A549 (cell line): ENCODE data around the gene PDE1C. TPM values are rescaled to one million over a fixed set of nuclear protein-coding genes. Genes with fewer than 3 reads are reported as not detected.

Experiments used
- ATAC-seq, 2 experiments: fragments of 200-7000 bp in 1 of 2; fragments of >200 bp in 1 of 2; cut with Nextera tagmentation in 1 of 2; cut with Tn5 transposase in 1 of 2; 3 replicates each; pipeline versions ENCODE4 v1.8.0 to v1.9.1; 2018 to 2020; ENCODE audit warnings: mild to moderate bottlenecking in 1 of 2, moderate library complexity in 1 of 2
- CTCF ChIA-PET: fragments of 300-600 bp; sonication (Branson Sonifier 250); formaldehyde crosslinking; extraction: SDS; loops from one replicate; lab custom pipeline; 2021; ENCODE audit warnings: antibody characterized with exemption, inconsistent platforms; lab: Yijun Ruan, JAX
- POLR2A ChIA-PET: fragments of 350-600 bp; formaldehyde crosslinking; extraction: SDS; loops from one replicate; lab custom pipeline; 2021; ENCODE audit warnings: antibody characterized with exemption, inconsistent platforms; lab: Yijun Ruan, JAX
- DNase-seq, 2 experiments: peaks; one replicate each; pipeline versions ENCODE4 v3.0.0 to v3.0.0-alpha.2; 2011 to 2016; ENCODE audit warnings: low read depth in 1 of 2, low spot score in 1 of 2
- FAIRE-seq: peaks from 2 replicates; lab custom pipeline; 2011; peaks lifted over from hg19 to GRCh38; lab: Jason Lieb, UNC
- H3K27ac ChIP-seq, 2 experiments: fragments of >200 bp; sonication (Bioruptor Twin); formaldehyde crosslinking; 3 replicates each; pipeline ENCODE4 v1.5.1; 2016 to 2017
- H3K4me1 ChIP-seq: fragments of >200 bp; sonication (Bioruptor Twin); formaldehyde crosslinking; 3 replicates; pipeline ENCODE4 v1.6.1; 2016
- H3K4me2 ChIP-seq: fragments of >200 bp; sonication (Bioruptor Twin); formaldehyde crosslinking; 3 replicates; pipeline ENCODE4 v1.6.1; 2016
- H3K4me3 ChIP-seq: fragments of >200 bp; sonication (Bioruptor Twin); formaldehyde crosslinking; 3 replicates; pipeline ENCODE4 v1.5.1; 2016
- H3K9me3 ChIP-seq: fragments of >200 bp; sonication (Bioruptor Twin); formaldehyde crosslinking; 3 replicates; pipeline ENCODE4 v1.6.1; 2016
- CBX2 ChIP-seq: fragments of 200-600 bp; sonication (generic); IDR thresholded peaks from 2 replicates; pipeline ENCODE4 v1.6.1; 2016; ENCODE audit warnings: low read depth, mild to moderate bottlenecking, borderline replicate concordance
- EHMT2 ChIP-seq: fragments of 200-600 bp; sonication (generic); IDR thresholded peaks from 2 replicates; pipeline ENCODE4 v1.6.1; 2016; ENCODE audit warnings: antibody characterized with exemption, low read depth, mild to moderate bottlenecking, moderate library complexity
- HDAC2 ChIP-seq: fragments of 200-600 bp; sonication (generic); IDR thresholded peaks from 2 replicates; pipeline ENCODE4 v1.6.1; 2016
- JUNB ChIP-seq: fragments of >200 bp; sonication (Bioruptor Twin); formaldehyde crosslinking; IDR thresholded peaks from 2 replicates; pipeline ENCODE4 v1.6.1; 2016
- KDM5A ChIP-seq: fragments of 200-600 bp; sonication (generic); IDR thresholded peaks from 2 replicates; pipeline ENCODE4 v1.6.1; 2016; ENCODE audit warnings: antibody characterized with exemption, mild to moderate bottlenecking
- MYC ChIP-seq: IDR thresholded peaks from 2 replicates; pipeline ENCODE4 v1.6.1; 2012; ENCODE audit warnings: mild to moderate bottlenecking, inconsistent platforms, low read length, improper control_type of control experiment, borderline replicate concordance
- NR3C1 ChIP-seq: fragments of >200 bp; sonication (Bioruptor Twin); formaldehyde crosslinking; IDR thresholded peaks from 3 replicates; pipeline ENCODE4 v1.6.1; 2017
- POLR2A ChIP-seq: IDR thresholded peaks from 2 replicates; pipeline ENCODE4 v1.6.1; 2012; ENCODE audit warnings: mild to moderate bottlenecking, low read length
- POLR2AphosphoS2 ChIP-seq: conservative IDR thresholded peaks from 2 replicates; pipeline ENCODE4 v1.6.1; 2012; ENCODE audit warnings: low read length, improper control_type of control experiment, inconsistent platforms
- RARB ChIP-seq: fragments of 250-450 bp; sonication (Bioruptor Pico); IDR thresholded peaks from 2 replicates; pipeline ENCODE4 v1.8.0; 2021; ENCODE audit warnings: mild to moderate bottlenecking, moderate library complexity
- RFX5 ChIP-seq: fragments of 450-650 bp; IDR thresholded peaks from 2 replicates; pipeline ENCODE4 v1.7.1; 2014; ENCODE audit warnings: antibody characterized with exemption, mild to moderate bottlenecking, moderate library complexity
- SREBF2 ChIP-seq: fragments of 450-650 bp; IDR thresholded peaks from 2 replicates; pipeline ENCODE4 v1.6.1; 2014; ENCODE audit warnings: mild to moderate bottlenecking, moderate library complexity
- ZFP36 ChIP-seq: fragments of 450-650 bp; IDR thresholded peaks from 2 replicates; pipeline ENCODE4 v1.6.1; 2014; ENCODE audit warnings: borderline replicate concordance; ENCODE audit not compliant: partially characterized antibody
- ZSCAN20 ChIP-seq: fragments of 250-450 bp; sonication (Bioruptor Pico); IDR thresholded peaks from 2 replicates; pipeline ENCODE4 v1.8.0; 2022; ENCODE audit warnings: mild to moderate bottlenecking, moderate library complexity
- WGBS: methylation state at CpG from one replicate; pipeline ENCODE4 v1.1.6; 2017; ENCODE audit errors: missing lambda C conversion rate; 5-methylcytosine and 5-hydroxymethylcytosine counted together
- polyA plus RNA-seq, 4 experiments: library from polyadenylated mRNA; depleted of rRNA in 3 of 4; stranded (reverse); fragments of >200 nt; fragmentation: RNase III in 1 of 4; extraction: RNeasy Plus Mini Kit Qiagen cat#74134 plus additional on column Dnase treatment in 1 of 4; gene quantifications; 2 replicates in 3 of 4; 3 replicates in 1 of 4; pipeline ENCODE4 v1.2.3, GENCODE V29; 2011 to 2017
- TF ChIP-seq, protein P1 (sequence below): IDR thresholded peaks from 2 replicates; pipeline ENCODE4 v1.6.1; 2012
- TF ChIP-seq, protein P2 (sequence below): fragments of 450-650 bp; IDR thresholded peaks from 2 replicates; pipeline ENCODE4 v1.6.1; 2014; ENCODE audit warnings: antibody characterized with exemption
- TF ChIP-seq, protein P3 (sequence below): IDR thresholded peaks from 2 replicates; pipeline ENCODE4 v1.6.1; 2012

The PDE1C gene
- polyA plus RNA-seq, 2 of the 4 experiments (the other 2 are of a cell fraction) = 8.0 to 11.0 TPM

DNA sequence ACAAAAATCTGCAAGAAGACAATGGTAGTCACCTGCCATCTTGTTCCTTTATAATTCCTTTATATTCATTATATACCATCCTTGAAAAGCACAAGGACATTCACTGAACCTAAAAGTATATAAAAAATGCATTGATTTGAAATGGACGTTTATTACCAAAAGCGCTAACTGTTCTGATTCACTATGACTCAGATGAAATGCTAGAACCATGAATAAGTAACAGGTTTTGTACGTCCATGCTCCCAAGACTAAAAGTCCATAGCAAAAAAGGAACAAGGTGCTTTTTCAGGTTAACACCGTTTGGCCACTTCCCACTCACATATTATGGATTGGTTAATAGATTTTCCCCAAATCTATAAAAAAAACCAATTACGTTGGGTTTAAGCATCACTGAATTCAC, 273.8 kb downstream of the PDE1C start:
- ATAC-seq (no peak), DNase-seq (no peak), FAIRE-seq (no peak)
- no peaks in the 10 kb centered on the region for H3K9me3 ChIP-seq
- H3K27ac ChIP-seq = no peak overlapping the region
- no peak for TF ChIP-seq MYC
- no peak for TF ChIP-seq RARB (CRISPR knock-in tag)
- POLR2A ChIA-PET = interaction anchor here (0.5 kb wide), 1 partner anchor 103 kb away, joined by 4 read pairs; no protein-coding TSS in a partner anchor
- no peak overlapping the region for H3K4me2 ChIP-seq
- 75% methylated on average over 5 of the region's 5 CpGs for WGBS
- CTCF ChIA-PET = no interaction called here
- no peaks in the 10 kb centered on the region for H3K4me1 ChIP-seq
- H3K4me3 ChIP-seq = no peak overlapping the region

DNA sequence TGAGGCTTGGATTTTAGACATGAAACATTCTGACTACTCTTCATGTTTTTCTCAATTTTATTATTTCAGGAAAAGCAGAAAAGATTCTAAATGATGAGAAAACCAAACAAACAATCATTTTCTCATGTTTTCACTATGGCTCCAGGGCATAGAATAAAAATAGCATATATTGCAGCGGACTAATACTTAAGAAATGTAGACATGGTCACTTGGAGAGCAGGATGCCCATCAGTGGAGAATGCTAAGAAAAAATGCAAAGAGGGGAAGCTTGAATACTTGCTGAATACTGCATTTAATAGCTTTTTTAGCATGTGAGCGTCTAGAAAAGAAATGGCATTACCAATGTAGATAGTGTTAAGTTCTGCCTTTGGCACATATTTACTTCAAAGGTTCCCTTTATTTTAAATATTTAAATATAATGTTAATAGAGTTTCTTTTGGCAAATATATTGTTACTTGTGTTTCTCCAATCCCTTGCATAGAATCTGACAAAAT, 275.3 kb downstream of the PDE1C start:
- no peak for ATAC-seq

GRCh38 chr7:31791881-31792280, 278.3 kb downstream of the PDE1C start:
- DNase-seq = no peak
- TF ChIP-seq, protein P1, sequence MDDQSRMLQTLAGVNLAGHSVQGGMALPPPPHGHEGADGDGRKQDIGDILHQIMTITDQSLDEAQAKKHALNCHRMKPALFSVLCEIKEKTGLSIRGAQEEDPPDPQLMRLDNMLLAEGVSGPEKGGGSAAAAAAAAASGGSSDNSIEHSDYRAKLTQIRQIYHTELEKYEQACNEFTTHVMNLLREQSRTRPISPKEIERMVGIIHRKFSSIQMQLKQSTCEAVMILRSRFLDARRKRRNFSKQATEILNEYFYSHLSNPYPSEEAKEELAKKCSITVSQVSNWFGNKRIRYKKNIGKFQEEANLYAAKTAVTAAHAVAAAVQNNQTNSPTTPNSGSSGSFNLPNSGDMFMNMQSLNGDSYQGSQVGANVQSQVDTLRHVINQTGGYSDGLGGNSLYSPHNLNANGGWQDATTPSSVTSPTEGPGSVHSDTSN = no peak
- TF ChIP-seq SREBF2 = no peak
- TF ChIP-seq POLR2AphosphoS2 = no peak
- TF ChIP-seq POLR2A = no peak
- Histone ChIP-seq H3K4me3 (no peak overlapping the region), H3K27ac (no peak overlapping the region), H3K4me1 (no peaks in the 10 kb centered on the region), H3K9me3 (no peaks in the 10 kb centered on the region), H3K4me2 (no peak overlapping the region)
- 63% methylated on average over 2 of the region's 2 CpGs for WGBS
- ChIA-PET POLR2A (no interaction called here), CTCF (interaction anchor here (0.6 to 1.9 kb wide), 4 partner anchors 10 to 1291 kb away, joined by 3 to 10 read pairs (median 4); no protein-coding TSS in a partner anchor)
- ATAC-seq = no peak
- FAIRE-seq = no peak

More for the DNA sequence above, 275.3 kb downstream of the PDE1C start:
- Histone ChIP-seq H3K27ac (no peak overlapping the region), H3K4me2 (no peak overlapping the region), H3K4me3 (no peak overlapping the region), H3K9me3 (no peaks in the 10 kb centered on the region), H3K4me1 (no peaks in the 10 kb centered on the region)
- WGBS = 84% methylated on average over 2 of the region's 2 CpGs
- no peak for TF ChIP-seq CBX2
- TF ChIP-seq POLR2A = no peak
- no peak for TF ChIP-seq EHMT2
- no peak for TF ChIP-seq ZFP36
- no peak for TF ChIP-seq ZSCAN20 (CRISPR knock-in tag)
- TF ChIP-seq RFX5 = no peak
- CTCF ChIA-PET = no interaction called here
- FAIRE-seq (no peak), DNase-seq (no peak)
- POLR2A ChIA-PET = no interaction called here

DNA sequence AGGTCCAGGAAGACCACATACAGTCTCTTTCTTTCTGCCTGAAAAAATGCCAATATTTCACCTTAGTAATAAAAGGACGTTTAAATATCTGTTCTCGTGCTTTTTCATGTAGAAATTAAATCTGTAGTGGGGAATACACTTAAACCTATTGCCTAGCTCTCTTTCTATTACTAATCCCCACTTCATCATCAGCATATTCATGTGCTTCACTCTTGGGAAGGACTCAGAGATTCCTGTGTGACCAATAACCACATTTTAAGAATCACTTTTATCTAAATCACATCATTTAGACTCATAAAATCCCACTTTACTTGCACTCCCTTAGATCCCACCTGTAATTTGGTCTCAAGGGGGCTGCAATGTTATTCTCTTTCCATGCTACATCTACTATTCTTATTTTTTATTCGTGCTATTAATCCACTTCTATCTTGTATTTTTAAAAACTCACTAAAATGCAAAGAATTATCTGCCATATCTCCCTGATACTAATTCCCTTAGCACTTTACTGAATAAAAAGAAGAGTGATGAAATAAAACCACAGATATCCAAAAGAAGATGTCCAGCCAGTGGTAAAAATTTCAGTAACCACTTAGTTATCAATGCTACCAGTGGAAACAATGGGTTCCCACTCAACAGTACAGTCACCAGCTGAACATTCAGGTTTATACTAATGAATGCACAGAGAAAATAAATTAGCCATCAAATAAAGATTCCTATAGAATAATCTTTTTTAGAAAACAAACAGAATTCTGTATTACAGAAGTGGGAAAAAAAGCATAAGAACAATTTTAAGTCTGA, 281.1 kb downstream of the PDE1C start:
- ChIA-PET CTCF (interaction anchor here (2.9 kb wide), 1 partner anchor 415 kb away, joined by 14 read pairs; no protein-coding TSS in a partner anchor), POLR2A (no interaction called here)
- Histone ChIP-seq H3K4me3 (no peak overlapping the region), H3K4me1 (no peaks in the 10 kb centered on the region), H3K9me3 (no peaks in the 10 kb centered on the region), H3K4me2 (no peak overlapping the region), H3K27ac (no peak overlapping the region)
- FAIRE-seq (no peak), ATAC-seq (no peak), DNase-seq (no peak)
- TF ChIP-seq RARB (CRISPR knock-in tag) (no peak), ZSCAN20 (CRISPR knock-in tag) (no peak), NR3C1 (no peak)
- 83% methylated on average over 3 of the region's 3 CpGs for WGBS

GRCh38 chr7:31788445-31788844, 281.8 kb downstream of the PDE1C start:
- Histone ChIP-seq H3K4me1 (no peaks in the 10 kb centered on the region), H3K27ac (no peak overlapping the region), H3K4me3 (no peak overlapping the region), H3K9me3 (no peaks in the 10 kb centered on the region), H3K4me2 (no peak overlapping the region)
- ChIA-PET CTCF (interaction anchor here (1.4 to 2.9 kb wide), 2 partner anchors 376 to 415 kb away, joined by 4 to 14 read pairs; no protein-coding TSS in a partner anchor), POLR2A (no interaction called here)
- no peak for DNase-seq
- 74% methylated on average over 1 of the region's 1 CpG for WGBS
- no peak for ATAC-seq
- FAIRE-seq = no peak
- TF ChIP-seq, protein P2, sequence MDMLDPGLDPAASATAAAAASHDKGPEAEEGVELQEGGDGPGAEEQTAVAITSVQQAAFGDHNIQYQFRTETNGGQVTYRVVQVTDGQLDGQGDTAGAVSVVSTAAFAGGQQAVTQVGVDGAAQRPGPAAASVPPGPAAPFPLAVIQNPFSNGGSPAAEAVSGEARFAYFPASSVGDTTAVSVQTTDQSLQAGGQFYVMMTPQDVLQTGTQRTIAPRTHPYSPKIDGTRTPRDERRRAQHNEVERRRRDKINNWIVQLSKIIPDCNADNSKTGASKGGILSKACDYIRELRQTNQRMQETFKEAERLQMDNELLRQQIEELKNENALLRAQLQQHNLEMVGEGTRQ = no peak
- TF ChIP-seq KDM5A (no peak), JUNB (no peak), HDAC2 (no peak), NR3C1 (no peak)
- TF ChIP-seq, protein P3, sequence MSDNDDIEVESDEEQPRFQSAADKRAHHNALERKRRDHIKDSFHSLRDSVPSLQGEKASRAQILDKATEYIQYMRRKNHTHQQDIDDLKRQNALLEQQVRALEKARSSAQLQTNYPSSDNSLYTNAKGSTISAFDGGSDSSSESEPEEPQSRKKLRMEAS = no peak
- TF ChIP-seq, all 56 proteins: peak for 0
